ENCODE measurements around the gene RABGAP1L. TPM values are rescaled to one million over a fixed set of nuclear protein-coding genes. Genes with fewer than 3 reads are reported as not detected.

Gene RABGAP1L
- total and polyA plus RNA-seq, 2 of the 8 experiments (the other 6 are each of a cell fraction or from before 2014, with no cell fraction given) = 33.3 to 156 TPM

DNA sequence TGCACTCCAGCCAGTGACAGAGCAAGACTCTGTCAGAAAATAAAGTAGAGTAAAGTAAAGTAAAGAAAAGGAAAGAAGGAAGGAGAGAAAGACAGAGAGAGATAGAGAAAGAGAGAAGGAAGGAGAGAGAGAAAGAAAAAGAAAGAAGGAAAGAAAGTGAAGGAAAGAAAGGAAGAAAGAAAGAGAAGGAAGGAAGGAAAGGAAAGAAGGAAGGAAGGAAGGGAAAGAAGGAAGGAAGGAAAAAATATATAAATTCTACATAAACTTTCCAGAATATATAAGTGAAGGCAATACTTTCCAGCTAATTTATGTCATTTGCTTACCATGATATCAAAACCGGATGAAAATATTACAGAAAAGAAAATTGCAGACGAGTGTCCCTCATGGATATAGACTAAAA lies 216.7 kb downstream of the RABGAP1L start:
- FAIRE-seq (no peak), DNase-seq (ENCODE audit: low read depth in 1 of 2, low spot score in 2 of 2) (no peak)
- no peak overlapping the region for H4K5ac ChIP-seq (ENCODE audit: insufficient read length, low read depth, low read length)
- 85% methylated on average over 2 of the region's 2 CpGs; no CpG with 5 or more reads in 1 of the 2 experiments for WGBS, 2 experiments (ENCODE audit: extremely low coverage in 1 of 2, insufficient coverage in 1 of 2, insufficient read length in 1 of 2, insufficient replicate concordance in 2 of 2, low coverage in 1 of 2, low lambda C conversion rate in 2 of 2, missing lambda C conversion rate in 1 of 2)
- no peak overlapping the region for H2AK5ac ChIP-seq (ENCODE audit: low read depth, low read length)
- H4K8ac ChIP-seq (ENCODE audit: extremely low read depth, insufficient read depth, low read length) = no peak overlapping the region
- ChIA-PET POLR2A (ENCODE audit: partially characterized antibody) (no interaction called here), CTCF (ENCODE audit: partially characterized antibody) (interaction anchor here (1.3 kb wide), 1 partner anchor 113 kb away, joined by 4 read pairs; no protein-coding TSS in a partner anchor)
- no peak overlapping the region for H2AFZ ChIP-seq (ENCODE audit: low read length)
- H3K56ac ChIP-seq (replicated peaks; ENCODE audit: insufficient read length, low read depth, low read length) = no peak overlapping the region
- H3K36me3 ChIP-seq (ENCODE audit: control insufficient read depth in 2 of 4, insufficient read depth in 4 of 4, low read length in 3 of 4) = no peaks in the 10 kb centered on the region
- no peak overlapping the region for H3K27ac ChIP-seq (ENCODE audit: low read depth, low read length)
- H2BK120ac ChIP-seq (replicated peaks; ENCODE audit: low read depth, low read length) = no peak overlapping the region
- H4K91ac ChIP-seq (replicated peaks; ENCODE audit: insufficient read length, low read length) = no peak overlapping the region
- H3K4ac ChIP-seq (replicated peaks; ENCODE audit: insufficient read length, low read depth, low read length) = no peak overlapping the region
- H3K23me2 ChIP-seq (ENCODE audit: low read depth, low read length) = no peaks in the 10 kb centered on the region
- no peak overlapping the region for H2BK20ac ChIP-seq (ENCODE audit: low read length)
- no peaks in the 10 kb centered on the region for H3K79me1 ChIP-seq (ENCODE audit: low read depth, low read length)
- no peak overlapping the region for H2BK5ac ChIP-seq (ENCODE audit: low read depth, low read length)
- no peaks in the 10 kb centered on the region for H3K9me3 ChIP-seq (ENCODE audit: insufficient read depth in 2 of 2, low read depth in 1 of 2, low read length in 1 of 2)
- no peaks in the 10 kb centered on the region for H3K79me2 ChIP-seq (ENCODE audit: control insufficient read depth in 1 of 2, insufficient read depth in 2 of 2, low read length in 2 of 2)
- H2BK12ac ChIP-seq (ENCODE audit: low read depth, low read length) = no peak overlapping the region
- H4K20me1 ChIP-seq (replicated peaks in 1 of 2; ENCODE audit: control insufficient read depth in 1 of 2, insufficient read depth in 2 of 2, low read length in 2 of 2) = no peaks in the 10 kb centered on the region
- no peak overlapping the region for H3K4me3 ChIP-seq (ENCODE audit: extremely low read depth in 1 of 4, insufficient read depth in 2 of 4, low read depth in 3 of 4, low read length in 4 of 4)
- H3K9ac ChIP-seq (replicated peaks in 1 of 4; ENCODE audit: extremely low read depth in 1 of 4, low read depth in 3 of 4, low read length in 3 of 4) = no peak overlapping the region
- peaks cover 0 to 9% (median 0%) of the 10 kb centered on the region in 4 experiments; a peak in 4 of 7 replicates for H3K4me1 ChIP-seq (replicated peaks in 1 of 4; ENCODE audit: control insufficient read depth in 3 of 4, insufficient read depth in 4 of 4, low read length in 3 of 4)
- no peaks in the 10 kb centered on the region for H3K27me3 ChIP-seq (replicated peaks in 1 of 4; ENCODE audit: control insufficient read depth in 3 of 4, extremely low read depth in 1 of 4, insufficient read depth in 3 of 4, low read length in 3 of 4)
- H3K18ac ChIP-seq (ENCODE audit: extremely low read depth, low read length) = no peak overlapping the region
- H2BK15ac ChIP-seq (ENCODE audit: low read length) = no peak overlapping the region
- H3K23ac ChIP-seq (ENCODE audit: insufficient read length) = no peak overlapping the region
- no peak overlapping the region for H3K14ac ChIP-seq (ENCODE audit: insufficient read length)
- H3K4me2 ChIP-seq (ENCODE audit: insufficient read depth in 1 of 2, low read depth in 2 of 2, low read length in 2 of 2) = no peak overlapping the region
- TF ChIP-seq CBX8 (IDR thresholded peaks at IDR 0.05; ENCODE audit: borderline replicate concordance, low read depth, low read length) (no peak), JUND (IDR thresholded peaks at IDR 0.05; ENCODE audit: low read length) (no peak), POU5F1 (IDR thresholded peaks at IDR 0.05; ENCODE audit: low read depth, low read length) (no peak), KDM4A (IDR thresholded peaks at IDR 0.05; ENCODE audit: low read depth, low read length, severe bottlenecking) (no peak), TAF1 (IDR thresholded peaks at IDR 0.05; ENCODE audit: low read depth, low read length) (no peak), RFX5 (IDR thresholded peaks at IDR 0.05; ENCODE audit: borderline replicate concordance, low read depth, low read length) (no peak), SP2 (IDR thresholded peaks at IDR 0.05; ENCODE audit: low read length) (no peak), POLR2AphosphoS5 (IDR thresholded peaks at IDR 0.05; ENCODE audit: low read depth, low read length) (no peak), CTBP2 (IDR thresholded peaks at IDR 0.05; ENCODE audit: borderline replicate concordance, insufficient read depth, insufficient read length, low read length) (no peak), CTCF (IDR thresholded peaks at IDR 0.05; ENCODE audit: control extremely low read depth in 1 of 3, insufficient read depth in 1 of 3, low read depth in 1 of 3, low read length in 3 of 3) (no peak), RNF2 (IDR thresholded peaks at IDR 0.05; ENCODE audit: borderline replicate concordance, low read depth, low read length, missing control alignments, poor library complexity, severe bottlenecking) (no peak)

Data from H1 (cell line).